BLaER1 treated with 17β-estradiol and CSF1 and Interleukin-3, amounts not matched to agents 10 nM and 100 nM (cell line): ENCODE results near the gene TSPAN14.
"Not testable (repeated sequence)": the region's sequence is repeated elsewhere in the genome, so short reads cannot be mapped to it uniquely, and the experiment has no call there.

Experiments used
- H3K27ac ChIP-seq, 11 experiments: shearing (Covaris generic); formaldehyde crosslinking; 2 replicates each; pipeline ENCODE4 v1.8.1; 2022
- H3K27me3 ChIP-seq, 11 experiments: shearing (Covaris generic); formaldehyde crosslinking; 2 replicates each; pipeline ENCODE4 v1.8.1; 2022
- H3K36me3 ChIP-seq, 11 experiments: shearing (Covaris generic); formaldehyde crosslinking; 2 replicates each; pipeline ENCODE4 v1.8.1; 2022
- H3K4me1 ChIP-seq, 10 experiments: shearing (Covaris generic); formaldehyde crosslinking; 2 replicates each; pipeline ENCODE4 v1.8.1; 2022
- H3K4me2 ChIP-seq, 11 experiments: shearing (Covaris generic); formaldehyde crosslinking; 2 replicates each; pipeline ENCODE4 v1.8.1; 2022
- H3K4me3 ChIP-seq, 10 experiments: shearing (Covaris generic); formaldehyde crosslinking; 2 replicates each; pipeline ENCODE4 v1.8.1; 2022
- H3K9ac ChIP-seq, 11 experiments: shearing (Covaris generic); formaldehyde crosslinking; 2 replicates each; pipeline ENCODE4 v1.8.1; 2022
- H3K9me3 ChIP-seq, 11 experiments: shearing (Covaris generic); formaldehyde crosslinking; replicated peaks in 1 of 11; 2 replicates each; pipeline ENCODE4 v1.8.1; 2022
- H4K20me1 ChIP-seq, 11 experiments: shearing (Covaris generic); formaldehyde crosslinking; 2 replicates each; pipeline ENCODE4 v1.8.1; 2022
- Cebpa-rat ChIP-seq, 11 experiments: shearing (Covaris generic); IDR thresholded peaks; 2 replicates each; pipeline ENCODE4 v1.8.1; 2022

Gene TSPAN14

DNA sequence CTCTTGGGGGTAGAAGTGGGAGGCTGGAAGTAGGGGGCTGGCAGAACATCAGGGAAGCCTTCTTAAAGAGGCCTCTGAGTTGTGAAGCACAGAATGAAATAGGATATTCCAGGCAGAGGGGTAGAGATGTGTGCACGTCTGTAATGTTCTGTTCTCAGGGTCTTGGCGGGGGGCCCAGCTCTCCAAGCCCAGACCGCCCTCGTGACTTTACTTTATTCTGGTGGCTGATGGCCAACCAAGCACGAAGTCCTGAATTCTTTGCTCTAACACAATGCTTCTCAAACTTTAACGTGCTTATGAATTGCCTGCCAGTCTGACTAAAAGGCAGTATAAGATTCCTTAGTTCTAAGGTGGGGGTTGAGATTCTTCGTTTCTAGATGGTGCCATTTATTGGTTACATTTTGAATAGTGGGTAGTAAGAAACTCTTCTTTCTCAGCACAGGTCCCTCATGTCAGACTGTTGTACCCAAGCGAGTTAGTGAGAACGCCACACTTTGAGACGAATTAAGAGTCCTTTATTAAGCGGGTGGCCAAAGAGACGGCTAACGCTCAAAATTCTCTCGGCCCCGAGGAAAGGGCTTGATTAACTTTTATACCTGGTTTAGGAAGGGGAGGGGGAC lies 37.5 kb upstream of the TSPAN14 start:
- peaks cover 37 to 66% (median 46%) of the 10 kb centered on the region in 10 experiments for H3K4me1 ChIP-seq
- H3K36me3 ChIP-seq: peaks cover 0 to 59% (median 15%) of the 10 kb centered on the region in 11 experiments; a peak in 13 of 22 replicates
- H3K4me2 ChIP-seq: peak overlapping the region in 3 of 11 experiments; percentile 10; a peak in 2 of 22 replicates
- no peak overlapping the region for H3K27ac ChIP-seq
- H3K9ac ChIP-seq: no peak overlapping the region
- peaks cover 0 to 33% (median 7%) of the 10 kb centered on the region in 11 experiments; a peak in 10 of 22 replicates for H4K20me1 ChIP-seq
- no peaks in the 10 kb centered on the region for H3K27me3 ChIP-seq
- no peak overlapping the region for H3K4me3 ChIP-seq
- no peak for TF ChIP-seq Cebpa-rat (IDR thresholded peaks at IDR 0.05)
- H3K9me3 ChIP-seq: no peaks in the 10 kb centered on the region

DNA sequence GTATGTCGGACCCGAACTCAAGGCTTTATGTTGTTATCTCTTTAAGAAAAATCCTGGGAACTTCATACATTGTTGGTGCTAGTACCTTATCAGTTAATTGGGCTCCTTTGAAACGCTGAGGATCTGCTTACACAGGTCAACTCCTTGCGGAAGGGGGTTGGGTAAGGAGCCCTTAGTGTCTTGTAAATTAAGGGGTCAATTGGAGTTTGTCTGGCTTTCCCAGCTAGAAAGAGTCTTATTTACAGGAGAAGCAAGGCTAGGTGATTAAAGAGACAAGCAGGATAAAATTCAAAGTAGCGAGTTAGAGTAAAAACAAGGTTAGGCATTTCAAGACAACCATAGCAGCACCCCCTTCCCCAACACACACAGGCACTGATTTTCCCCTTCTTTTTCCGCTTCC lies 36.9 kb upstream of the TSPAN14 start:
- H3K4me2 ChIP-seq, H3K9me3 ChIP-seq, H3K27ac ChIP-seq, H3K4me3 ChIP-seq, H3K27me3 ChIP-seq, H3K9ac ChIP-seq: not testable (repeated sequence)
- Histone ChIP-seq H3K36me3 (peaks cover 0 to 62% (median 18%) of the 10 kb centered on the region in 11 experiments; a peak in 16 of 22 replicates), H4K20me1 (peaks cover 0 to 31% (median 7%) of the 10 kb centered on the region in 11 experiments; a peak in 10 of 22 replicates), H3K4me1 (peaks cover 37 to 66% (median 46%) of the 10 kb centered on the region in 10 experiments)

DNA sequence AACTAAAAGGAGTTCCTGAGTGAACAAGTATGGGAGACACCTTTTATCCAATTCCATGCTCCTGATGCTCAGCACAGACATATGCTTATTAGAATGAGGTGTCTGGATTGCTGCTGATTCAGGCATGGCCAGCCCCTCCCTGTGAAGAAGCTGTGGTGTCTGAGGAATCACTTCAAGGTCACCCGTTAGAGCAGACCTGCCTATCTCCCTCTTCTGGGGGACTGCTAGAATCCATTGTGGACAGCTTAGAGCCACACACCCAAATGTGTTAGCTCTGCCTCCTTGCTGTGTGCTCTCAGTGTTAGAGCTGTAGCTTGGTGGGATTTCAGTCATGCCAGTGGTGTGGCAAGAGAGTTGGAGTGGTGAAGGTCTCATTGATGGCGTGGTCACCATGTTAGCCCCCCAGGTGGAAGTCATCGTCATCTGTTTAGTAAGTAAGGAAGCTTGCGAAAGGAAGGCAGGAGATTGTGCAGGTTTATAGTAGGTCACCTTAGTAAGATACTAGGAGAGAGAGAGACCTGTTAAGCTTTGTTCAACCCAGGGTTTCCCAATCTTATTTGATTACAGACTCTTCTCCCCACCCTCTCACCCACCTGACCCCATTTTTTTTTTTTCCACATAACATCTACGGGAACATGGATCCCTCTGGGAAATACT lies 32.9 kb upstream of the TSPAN14 start:
- H3K27me3 ChIP-seq: no peaks in the 10 kb centered on the region
- peaks cover 0 to 14% (median 0%) of the 10 kb centered on the region in 11 experiments; a peak in 4 of 22 replicates for H4K20me1 ChIP-seq
- no peak overlapping the region for H3K9ac ChIP-seq
- no peaks in the 10 kb centered on the region for H3K9me3 ChIP-seq
- peak overlapping the region; percentile 34 to 71 (median 53); a peak in 20 of 22 replicates for H3K4me2 ChIP-seq
- H3K4me1 ChIP-seq: peaks cover 15 to 31% (median 24%) of the 10 kb centered on the region in 10 experiments
- H3K36me3 ChIP-seq: peaks cover 23 to 73% (median 56%) of the 10 kb centered on the region in 11 experiments; a peak in 21 of 22 replicates
- no peak overlapping the region for H3K4me3 ChIP-seq
- H3K27ac ChIP-seq: peak overlapping the region in 2 of 11 experiments; percentile 37 to 49; a peak in 2 of 22 replicates
- no peak for TF ChIP-seq Cebpa-rat (IDR thresholded peaks at IDR 0.05)

DNA sequence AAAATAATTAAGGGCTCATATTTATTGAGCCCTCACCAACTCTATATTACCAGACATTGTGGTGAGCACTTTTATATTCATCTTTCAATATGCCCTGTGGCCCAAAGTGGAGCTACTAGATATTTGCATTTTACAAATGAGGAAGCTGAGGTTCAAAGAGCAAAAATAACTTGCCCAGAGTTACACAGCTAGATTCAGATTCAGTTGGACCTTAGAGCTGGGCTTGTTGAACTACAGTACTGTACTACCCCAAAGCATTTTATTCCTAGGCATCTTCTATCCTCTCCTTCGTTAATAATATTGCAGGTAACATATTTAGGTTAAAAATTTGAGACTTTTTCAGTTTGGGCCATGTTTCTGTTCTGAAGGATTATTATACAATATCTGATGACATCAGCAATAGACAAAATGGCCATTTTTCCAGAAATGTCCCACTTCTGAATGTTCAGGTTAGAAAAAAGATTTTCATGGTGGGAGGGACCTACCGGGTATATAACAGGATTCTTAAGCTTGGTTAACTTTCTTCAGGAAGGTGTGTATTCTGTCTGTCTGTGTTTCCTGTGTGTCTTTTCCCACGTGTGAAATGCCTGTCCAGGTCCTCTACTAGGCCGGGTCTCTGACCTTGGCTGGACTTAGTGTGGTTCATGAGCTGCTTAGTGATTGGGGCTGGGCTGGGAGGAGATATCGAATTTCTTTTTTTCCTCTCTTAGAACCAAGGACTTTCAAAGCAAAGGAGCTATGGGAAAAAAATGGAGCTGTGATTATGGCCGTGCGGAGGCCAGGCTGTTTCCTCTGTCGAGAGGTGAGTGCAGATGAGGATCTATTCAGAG lies 32.2 kb upstream of the TSPAN14 start:
- H3K9ac ChIP-seq: peak overlapping the region in 1 of 11 experiments; percentile 39; a peak in 1 of 22 replicates

DNA sequence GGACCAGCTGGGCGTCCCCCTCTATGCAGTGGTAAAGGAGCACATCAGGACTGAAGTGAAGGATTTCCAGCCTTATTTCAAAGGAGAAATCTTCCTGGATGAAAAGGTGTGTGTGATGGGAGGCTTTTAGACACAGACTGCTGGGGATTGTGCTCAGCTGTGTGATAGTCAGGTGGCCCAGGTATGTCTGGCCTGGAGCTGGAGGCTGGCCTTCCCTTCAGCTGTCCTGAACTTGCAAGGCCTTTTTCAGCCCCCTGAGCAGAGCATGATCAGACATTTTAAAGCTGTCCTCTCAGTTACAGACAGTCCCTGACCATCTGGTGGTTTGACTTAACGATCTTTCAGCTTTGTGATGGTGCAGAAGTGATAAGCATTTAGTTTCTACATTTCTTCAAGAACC lies 28.2 kb upstream of the TSPAN14 start:
- H3K4me1 ChIP-seq: peaks cover 13 to 37% (median 17%) of the 10 kb centered on the region in 10 experiments
- H3K9ac ChIP-seq: no peak overlapping the region
- TF ChIP-seq Cebpa-rat (IDR thresholded peaks at IDR 0.05): no peak
- H3K4me2 ChIP-seq: no peak overlapping the region
- peaks cover 50 to 98% (median 86%) of the 10 kb centered on the region in 11 experiments for H3K36me3 ChIP-seq
- H3K9me3 ChIP-seq: no peaks in the 10 kb centered on the region
- H4K20me1 ChIP-seq: no peaks in the 10 kb centered on the region
- no peak overlapping the region for H3K4me3 ChIP-seq
- no peaks in the 10 kb centered on the region for H3K27me3 ChIP-seq
- no peak overlapping the region for H3K27ac ChIP-seq

More for the DNA sequence above, 32.2 kb upstream of the TSPAN14 start:
- no peak for TF ChIP-seq Cebpa-rat (IDR thresholded peaks at IDR 0.05)
- peaks cover 14 to 31% (median 23%) of the 10 kb centered on the region in 10 experiments for H3K4me1 ChIP-seq
- peak overlapping the region in 5 of 11 experiments; percentile 0 to 49 (median 37); a peak in 5 of 22 replicates for H3K27ac ChIP-seq
- peak overlapping the region; percentile 34 to 71 (median 53); a peak in 20 of 22 replicates for H3K4me2 ChIP-seq
- no peak overlapping the region for H3K4me3 ChIP-seq
- peaks cover 30 to 77% (median 58%) of the 10 kb centered on the region in 11 experiments for H3K36me3 ChIP-seq
- H3K27me3 ChIP-seq: no peaks in the 10 kb centered on the region
- H4K20me1 ChIP-seq: peaks cover 0 to 14% (median 0%) of the 10 kb centered on the region in 11 experiments; a peak in 3 of 22 replicates
- no peaks in the 10 kb centered on the region for H3K9me3 ChIP-seq

DNA sequence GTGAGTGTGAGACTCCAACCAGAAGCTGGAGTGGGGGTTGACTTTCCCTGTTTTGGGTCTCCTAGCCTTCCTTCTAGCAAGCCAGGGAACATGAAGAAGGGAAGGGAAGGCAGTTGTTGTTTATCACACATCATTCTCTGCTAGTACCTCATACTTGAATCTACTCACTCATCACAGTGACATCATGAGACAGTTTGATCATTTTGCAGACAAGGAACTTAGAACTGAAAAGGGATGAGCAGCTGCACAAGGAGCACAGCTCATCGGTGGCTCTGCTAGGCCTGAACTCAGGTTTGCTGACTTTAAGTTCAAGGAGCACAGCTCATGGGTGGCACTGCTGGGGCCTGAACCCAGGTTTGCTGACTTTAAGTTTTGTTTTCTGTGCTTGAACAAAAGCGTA lies 26.6 kb upstream of the TSPAN14 start:
- H3K9ac ChIP-seq: no peak overlapping the region
- H3K4me3 ChIP-seq: no peak overlapping the region
- peaks cover 0 to 20% (median 2%) of the 10 kb centered on the region in 10 experiments; a peak in 9 of 20 replicates for H3K4me1 ChIP-seq
- peaks cover 61 to 98% (median 92%) of the 10 kb centered on the region in 11 experiments for H3K36me3 ChIP-seq
- no peaks in the 10 kb centered on the region for H3K27me3 ChIP-seq
- no peaks in the 10 kb centered on the region for H3K9me3 ChIP-seq
- no peak for TF ChIP-seq Cebpa-rat (IDR thresholded peaks at IDR 0.05)
- no peak overlapping the region for H3K27ac ChIP-seq
- H3K4me2 ChIP-seq: no peak overlapping the region
- H4K20me1 ChIP-seq: no peaks in the 10 kb centered on the region

DNA sequence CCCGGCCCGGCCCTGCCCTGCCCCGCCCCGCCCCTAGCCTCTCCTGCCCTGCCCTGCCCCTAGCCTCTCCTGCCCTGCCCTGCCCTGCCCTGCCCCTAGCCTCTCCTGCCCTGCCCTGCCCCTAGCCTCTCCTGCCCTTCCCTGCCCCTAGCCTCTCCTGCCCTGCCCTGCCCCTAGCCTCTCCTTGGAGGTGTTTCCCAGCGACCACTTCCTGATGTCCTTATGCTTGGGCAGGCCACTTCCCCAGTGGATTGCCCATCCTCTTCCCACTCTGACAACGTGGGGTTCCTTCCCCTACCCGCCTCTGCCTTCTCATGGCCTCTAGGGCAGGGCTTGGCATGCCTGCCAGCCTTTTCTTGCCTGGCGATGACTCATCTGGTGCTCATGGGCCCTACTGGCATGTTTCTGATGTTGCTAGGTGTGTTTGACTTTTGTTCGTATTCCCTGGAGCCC lies 24.6 kb upstream of the TSPAN14 start:
- Histone ChIP-seq H3K9me3 (no peaks in the 10 kb centered on the region), H3K4me3 (no peak overlapping the region), H4K20me1 (no peaks in the 10 kb centered on the region), H3K36me3 (peaks cover 52 to 98% (median 84%) of the 10 kb centered on the region in 11 experiments), H3K4me1 (peaks cover 0 to 17% (median 2%) of the 10 kb centered on the region in 10 experiments; a peak in 9 of 20 replicates), H3K27ac (0 out of 22 replicates have a peak overlapping the region, but pooled peaks of 1 of the 11 experiments have one; percentile 13), H3K27me3 (no peaks in the 10 kb centered on the region), H3K4me2 (peak overlapping the region in 3 of 11 experiments; percentile 37 to 66 (median 66); a peak in 6 of 22 replicates), H3K9ac (no peak overlapping the region)
- TF ChIP-seq Cebpa-rat (IDR thresholded peaks at IDR 0.05): no peak

DNA sequence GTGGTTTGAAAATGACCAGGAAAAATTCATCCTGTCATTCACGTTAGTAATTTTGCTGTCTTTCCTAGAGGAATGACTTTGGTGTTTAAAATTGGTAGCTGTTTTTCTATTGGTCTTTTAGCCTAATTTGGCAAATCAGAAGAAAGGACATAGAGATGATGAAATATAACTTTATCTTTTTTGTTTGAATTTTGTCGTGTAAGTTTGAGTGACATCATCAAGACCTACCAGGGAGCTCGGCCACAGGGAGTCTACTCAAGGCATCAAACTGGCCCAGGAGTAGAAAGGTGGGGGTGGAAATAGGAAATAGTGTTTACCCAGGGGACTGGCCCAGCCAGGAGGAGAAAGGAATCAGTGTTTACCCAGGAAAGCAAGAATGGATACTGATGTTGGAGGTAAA lies 21.0 kb upstream of the TSPAN14 start:
- Histone ChIP-seq H3K4me2 (no peak overlapping the region), H3K9me3 (no peaks in the 10 kb centered on the region), H3K27me3 (no peaks in the 10 kb centered on the region), H3K27ac (no peak overlapping the region), H4K20me1 (no peaks in the 10 kb centered on the region), H3K9ac (no peak overlapping the region), H3K36me3 (peaks cover 17 to 74% (median 51%) of the 10 kb centered on the region in 11 experiments), H3K4me1 (peaks cover 0 to 17% (median 2%) of the 10 kb centered on the region in 10 experiments; a peak in 9 of 20 replicates), H3K4me3 (no peak overlapping the region)
- no peak for TF ChIP-seq Cebpa-rat (IDR thresholded peaks at IDR 0.05)
